Tibial nerve (tissue), 3 donors: ENCODE data around the gene TYSND1.

ENCODE experiments used
- POLR2A ChIP-seq, 2 donors: fragments of 450-650 bp; IDR thresholded peaks; one replicate each; pipeline ENCODE4 v1.6.1; 2017; ENCODE audit warnings: antibody characterized with exemption in 2 of 2, mild to moderate bottlenecking in 2 of 2, moderate library complexity in 2 of 2
- TF ChIP-seq, protein P1 (sequence below), 5 experiments: fragments of 200-600 bp in 3 of 5; fragments of 450-650 bp in 2 of 5; sonication (generic) in 3 of 5; IDR thresholded peaks; one replicate each; pipeline ENCODE4 v1.5.1; 2016 to 2019; ENCODE audit warnings: antibody characterized with exemption in 5 of 5, mild to moderate bottlenecking in 3 of 5, moderate library complexity in 2 of 5

DNA sequence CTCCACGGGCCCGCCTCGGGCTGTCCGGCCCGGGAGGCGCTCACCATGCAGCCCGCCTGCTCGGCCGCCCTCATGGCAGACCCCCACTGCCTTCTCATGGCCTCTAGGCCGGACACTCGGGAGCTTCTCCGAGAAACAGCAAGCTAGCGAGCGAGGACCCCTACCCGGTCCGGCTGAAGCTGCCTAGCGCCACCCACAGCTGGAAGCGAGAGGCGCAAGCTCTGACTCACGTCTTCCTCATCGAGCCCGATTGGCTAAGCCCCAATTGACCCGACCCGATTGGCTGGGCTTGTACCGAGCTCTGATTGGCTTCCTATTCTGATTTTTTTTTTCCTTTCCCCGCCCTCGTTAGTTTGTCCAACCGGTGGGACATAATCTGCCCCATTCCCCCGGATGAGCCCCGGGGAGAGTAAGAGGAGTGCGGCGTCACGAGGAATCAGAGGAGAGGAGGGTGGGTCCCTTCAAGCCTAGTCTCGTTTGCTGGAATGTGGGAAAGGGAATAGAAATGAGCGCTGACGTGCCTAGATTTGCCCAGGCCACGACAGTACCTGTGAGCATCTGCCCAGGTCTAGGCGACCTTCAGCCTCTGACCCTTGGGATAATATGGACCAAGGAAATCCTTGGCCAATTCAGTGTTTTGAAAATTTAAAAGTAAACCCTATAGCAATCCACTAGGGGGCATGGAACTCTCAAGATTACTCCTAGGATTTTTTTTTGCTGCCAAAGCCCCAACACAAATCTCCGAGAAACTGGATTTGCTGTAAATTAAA lies at the start of gene TYSND1:
- peak; percentile 77 to 85 for TF ChIP-seq POLR2A (IDR thresholded peaks at IDR 0.05)
- TF ChIP-seq, protein P1, sequence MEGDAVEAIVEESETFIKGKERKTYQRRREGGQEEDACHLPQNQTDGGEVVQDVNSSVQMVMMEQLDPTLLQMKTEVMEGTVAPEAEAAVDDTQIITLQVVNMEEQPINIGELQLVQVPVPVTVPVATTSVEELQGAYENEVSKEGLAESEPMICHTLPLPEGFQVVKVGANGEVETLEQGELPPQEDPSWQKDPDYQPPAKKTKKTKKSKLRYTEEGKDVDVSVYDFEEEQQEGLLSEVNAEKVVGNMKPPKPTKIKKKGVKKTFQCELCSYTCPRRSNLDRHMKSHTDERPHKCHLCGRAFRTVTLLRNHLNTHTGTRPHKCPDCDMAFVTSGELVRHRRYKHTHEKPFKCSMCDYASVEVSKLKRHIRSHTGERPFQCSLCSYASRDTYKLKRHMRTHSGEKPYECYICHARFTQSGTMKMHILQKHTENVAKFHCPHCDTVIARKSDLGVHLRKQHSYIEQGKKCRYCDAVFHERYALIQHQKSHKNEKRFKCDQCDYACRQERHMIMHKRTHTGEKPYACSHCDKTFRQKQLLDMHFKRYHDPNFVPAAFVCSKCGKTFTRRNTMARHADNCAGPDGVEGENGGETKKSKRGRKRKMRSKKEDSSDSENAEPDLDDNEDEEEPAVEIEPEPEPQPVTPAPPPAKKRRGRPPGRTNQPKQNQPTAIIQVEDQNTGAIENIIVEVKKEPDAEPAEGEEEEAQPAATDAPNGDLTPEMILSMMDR (IDR thresholded peaks at IDR 0.05), result peak; percentile 75 to 85 (median 79)
